GM19099 (cell line): ENCODE data around the gene MAP3K7.

Source experiments
- POLR2A ChIP-seq: IDR thresholded peaks from 3 replicates; pipeline ENCODE4 v1.6.1; 2011; ENCODE audit warnings: low read depth; ENCODE audit not compliant: insufficient read length; ENCODE audit errors: extremely low read depth

MAP3K7 gene

DNA sequence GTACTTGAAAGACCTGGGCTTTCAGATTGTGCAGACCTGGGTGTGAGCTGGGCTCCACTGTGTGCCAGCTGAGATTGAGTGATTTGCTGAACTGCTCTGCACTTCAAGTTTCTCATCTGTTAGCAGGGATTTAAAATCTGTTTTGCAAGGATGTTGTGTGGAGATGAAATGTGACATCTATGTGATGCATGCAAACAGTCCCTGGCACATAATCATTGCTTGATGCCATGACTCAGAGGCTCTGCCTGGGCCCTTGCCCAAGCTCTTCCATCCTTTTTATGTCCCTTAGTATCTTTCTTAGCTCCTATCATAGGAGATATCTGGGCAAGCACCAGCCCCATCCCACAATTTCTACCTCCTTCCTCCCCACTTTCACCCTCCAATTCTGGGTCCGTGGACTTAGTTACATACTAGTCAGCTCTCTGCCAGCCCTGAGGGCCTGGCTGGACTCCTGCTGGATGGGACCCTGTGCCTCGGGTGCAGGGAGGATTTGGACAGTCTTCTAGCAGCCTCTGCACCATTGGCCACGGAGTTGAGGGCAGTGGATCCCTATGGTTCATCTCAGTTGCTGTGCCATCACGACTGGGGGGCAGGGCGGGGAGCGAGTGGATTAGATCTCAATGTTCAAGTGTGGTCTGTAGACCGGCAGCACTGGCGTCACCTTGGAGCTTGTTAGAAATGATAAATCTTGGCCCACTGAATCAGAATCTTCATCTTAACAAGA, 103.6 kb downstream of the MAP3K7 start:
- TF ChIP-seq POLR2A: no peak

DNA sequence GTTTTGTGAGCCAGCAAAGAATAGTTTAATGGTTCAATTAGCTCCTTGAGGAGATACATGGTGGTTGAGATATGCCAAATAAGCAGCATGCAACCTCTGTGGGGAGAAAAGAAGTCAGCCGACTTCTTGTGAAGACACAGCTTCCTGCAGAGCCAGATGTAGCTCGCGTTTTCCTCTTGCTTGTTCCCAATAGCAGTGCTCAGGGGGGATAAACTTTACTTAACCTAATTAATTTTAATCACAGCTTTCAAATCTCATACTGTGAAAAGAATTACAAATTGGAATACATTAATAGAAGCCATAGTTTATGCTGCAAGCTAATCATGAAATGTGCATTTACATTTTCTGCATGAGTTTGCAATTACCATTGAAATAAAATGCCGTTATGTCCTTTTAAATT, 106.2 kb downstream of the MAP3K7 start:
- no peak for TF ChIP-seq POLR2A

DNA sequence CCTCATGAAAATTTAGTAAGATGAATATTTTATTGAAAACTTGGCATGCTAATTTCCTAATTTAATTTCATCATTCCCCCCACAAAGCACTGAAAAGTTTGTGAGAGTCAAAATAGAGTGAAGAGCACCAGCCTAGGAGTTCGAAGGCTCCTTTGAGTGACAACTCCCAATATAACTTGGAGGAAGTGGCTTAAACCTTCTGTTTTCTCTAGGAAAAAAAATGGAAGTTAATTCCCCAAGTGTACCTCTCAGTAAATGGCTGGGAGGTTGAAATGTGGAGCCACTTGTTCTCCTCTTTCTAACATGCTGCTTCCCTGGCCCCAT, 107.3 kb downstream of the MAP3K7 start:
- TF ChIP-seq POLR2A: no peak

DNA sequence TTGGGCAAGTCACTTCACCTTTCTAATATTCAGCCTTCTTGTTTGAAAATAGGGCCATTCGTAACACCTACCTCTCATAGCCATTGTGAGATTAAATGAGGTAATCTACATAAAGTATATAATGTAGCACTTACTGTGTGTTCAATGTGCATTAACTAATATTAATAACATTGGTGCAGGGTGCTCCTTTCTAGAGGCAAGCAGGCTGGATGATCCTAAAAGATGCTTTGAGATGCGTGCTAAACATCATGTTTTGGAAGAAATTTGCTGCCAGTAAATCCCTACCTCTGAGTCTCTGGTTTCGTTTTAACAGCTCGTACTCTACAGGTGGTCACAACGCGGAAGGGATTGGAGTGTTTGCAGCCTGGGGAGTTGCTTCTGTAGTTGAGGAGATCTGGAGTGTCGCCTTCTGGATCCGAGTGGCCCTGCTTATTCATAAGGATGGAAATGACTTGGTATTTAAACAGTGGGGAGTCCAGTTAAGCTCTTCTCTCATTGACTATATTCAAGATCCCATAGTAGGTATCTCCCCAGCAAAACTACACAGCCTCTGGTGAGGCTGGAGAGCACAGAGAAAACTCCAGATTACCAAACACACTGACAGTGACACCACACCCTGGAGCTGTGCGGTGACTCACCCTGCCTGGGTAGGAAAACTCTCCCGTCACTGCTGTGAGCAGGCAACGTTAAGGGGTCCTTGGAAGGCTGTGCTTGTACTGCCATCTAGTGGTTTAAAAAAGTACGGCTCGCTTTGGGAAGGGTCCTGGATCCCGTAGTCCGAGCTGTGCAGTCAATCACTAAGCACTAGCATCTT, 107.9 kb downstream of the MAP3K7 start:
- no peak for TF ChIP-seq POLR2A

DNA sequence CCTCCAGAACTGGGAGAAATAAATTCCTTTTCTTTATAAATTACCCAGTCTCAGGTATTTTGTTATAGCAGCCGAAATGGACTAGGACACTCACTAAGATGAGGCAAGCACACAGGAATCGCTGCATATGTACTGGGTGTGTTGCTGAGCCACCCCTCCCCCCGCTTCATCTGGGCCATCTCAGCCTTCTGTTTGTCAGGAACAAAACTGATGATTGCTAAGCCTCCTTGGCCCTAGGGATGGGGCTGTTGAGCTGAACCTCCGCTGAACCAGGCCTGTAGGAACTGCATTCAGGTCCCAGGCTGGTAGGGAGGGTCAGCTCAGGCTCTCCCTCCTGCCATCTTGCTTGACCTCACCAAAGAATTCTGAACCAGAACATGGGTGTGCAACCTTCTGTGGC, 108.6 kb downstream of the MAP3K7 start:
- no peak for TF ChIP-seq POLR2A

DNA sequence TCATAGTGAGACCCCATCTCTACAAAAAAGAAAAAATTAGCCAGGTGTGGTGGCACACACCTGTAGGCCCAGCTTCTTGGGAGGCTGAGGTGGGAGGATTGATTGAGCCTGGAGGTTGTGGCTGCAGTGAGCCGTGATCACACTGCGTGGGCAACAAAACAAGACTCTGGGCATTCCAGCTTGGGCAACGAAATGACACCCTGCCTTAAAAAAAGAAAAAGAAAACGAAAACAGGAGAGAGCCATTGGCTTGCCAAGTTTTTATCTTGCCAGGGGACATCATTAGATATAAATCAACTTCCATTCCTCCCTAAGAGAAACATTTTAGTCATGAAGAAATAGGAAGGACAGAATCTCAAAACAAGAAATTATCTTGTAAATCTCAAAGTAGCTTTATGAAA, 109.5 kb downstream of the MAP3K7 start:
- no peak for TF ChIP-seq POLR2A

DNA sequence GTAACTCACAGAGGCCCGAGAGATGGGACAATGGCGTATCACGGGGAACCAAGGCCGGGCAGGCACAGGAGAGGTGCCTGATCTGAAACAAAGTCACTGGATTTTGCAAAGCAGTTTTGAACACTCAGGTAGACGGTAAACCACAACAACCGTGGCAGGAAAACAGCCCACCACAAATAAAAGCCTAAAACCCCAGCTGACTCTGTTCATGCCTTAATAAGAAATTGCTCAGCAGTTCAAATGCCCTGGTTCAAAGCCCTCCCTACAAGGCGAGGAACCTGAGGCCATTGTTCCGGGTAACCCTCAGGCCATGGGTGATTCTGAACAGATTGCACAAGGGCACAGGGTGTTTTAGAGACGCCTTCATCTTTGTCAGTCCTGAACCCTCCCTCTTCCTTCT, 114.2 kb downstream of the MAP3K7 start:
- TF ChIP-seq POLR2A: no peak

DNA sequence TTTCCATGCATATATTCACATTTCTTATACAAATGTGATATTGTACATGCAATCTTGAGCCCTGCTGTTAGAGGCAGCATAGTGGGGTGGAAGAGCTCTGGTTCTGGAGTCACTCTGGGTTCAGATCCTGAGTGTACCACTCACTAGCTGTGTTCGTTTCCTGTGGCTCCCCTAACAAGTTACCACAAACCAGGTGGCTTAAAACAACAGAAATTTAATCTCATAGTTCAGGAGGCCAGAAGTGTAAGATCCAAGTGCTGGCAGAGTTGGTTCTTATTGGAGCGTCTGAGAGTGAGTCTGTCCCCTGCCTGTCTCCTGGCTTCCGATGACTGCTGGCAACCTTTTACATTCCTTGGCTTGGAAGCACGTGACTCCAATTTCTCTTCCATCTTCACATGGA, 115.6 kb downstream of the MAP3K7 start:
- TF ChIP-seq POLR2A: no peak

DNA sequence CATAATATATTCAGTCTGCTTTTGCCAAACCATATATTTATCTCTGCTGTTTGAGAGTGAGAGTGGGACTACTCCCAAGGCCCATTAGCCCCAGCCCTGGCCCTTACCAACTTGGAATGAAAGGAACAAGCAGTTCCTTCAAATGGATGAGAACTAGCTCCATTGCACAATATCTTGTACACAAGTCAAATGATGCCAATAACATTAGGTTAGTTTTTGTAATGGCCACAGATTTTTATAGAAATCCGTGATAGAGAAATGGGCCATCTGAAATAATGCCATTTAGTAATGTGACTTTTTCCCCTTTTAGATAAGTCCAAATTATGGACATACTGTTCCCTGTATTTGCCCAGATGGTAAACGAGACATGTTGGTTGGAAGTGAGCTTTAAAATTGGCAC, 117.0 kb downstream of the MAP3K7 start:
- no peak for TF ChIP-seq POLR2A

DNA sequence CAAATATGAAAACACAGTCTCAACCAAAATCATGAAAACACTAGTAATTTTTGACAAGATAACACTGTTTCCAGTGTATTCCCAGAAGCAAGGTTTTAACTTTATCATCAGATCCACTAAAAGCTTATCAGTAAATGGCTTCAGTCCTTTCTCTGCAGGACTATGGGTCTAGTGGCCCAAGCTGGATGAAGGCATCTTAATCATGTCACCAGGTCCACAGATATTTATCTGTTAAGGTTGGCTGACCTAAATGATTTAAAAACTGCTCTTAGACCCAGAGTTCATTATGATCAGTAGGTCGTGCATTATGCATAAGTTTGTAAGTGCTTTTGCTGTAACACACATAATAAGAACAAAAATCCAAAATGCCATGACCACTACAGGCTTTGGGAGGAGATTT, 118.0 kb downstream of the MAP3K7 start:
- no peak for TF ChIP-seq POLR2A

DNA sequence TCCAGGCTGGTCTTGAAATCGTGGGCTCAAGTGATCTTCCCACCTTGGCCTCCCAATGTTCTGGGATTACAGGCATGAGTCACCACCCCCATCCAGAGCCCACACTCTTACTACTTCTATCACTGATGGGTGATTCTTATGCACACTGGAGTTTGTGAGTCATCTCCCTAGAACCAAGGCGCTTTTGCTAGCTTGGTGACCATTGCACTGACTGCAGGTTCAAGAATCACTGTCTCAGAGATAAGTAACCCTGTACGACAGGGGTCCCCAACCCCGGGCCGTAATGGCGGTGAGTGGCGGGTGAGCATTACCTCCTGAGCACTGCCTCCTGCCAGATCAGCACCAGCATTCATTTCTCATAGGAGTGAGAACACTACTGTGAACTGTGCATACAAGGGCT, 118.8 kb downstream of the MAP3K7 start:
- TF ChIP-seq POLR2A: no peak

DNA sequence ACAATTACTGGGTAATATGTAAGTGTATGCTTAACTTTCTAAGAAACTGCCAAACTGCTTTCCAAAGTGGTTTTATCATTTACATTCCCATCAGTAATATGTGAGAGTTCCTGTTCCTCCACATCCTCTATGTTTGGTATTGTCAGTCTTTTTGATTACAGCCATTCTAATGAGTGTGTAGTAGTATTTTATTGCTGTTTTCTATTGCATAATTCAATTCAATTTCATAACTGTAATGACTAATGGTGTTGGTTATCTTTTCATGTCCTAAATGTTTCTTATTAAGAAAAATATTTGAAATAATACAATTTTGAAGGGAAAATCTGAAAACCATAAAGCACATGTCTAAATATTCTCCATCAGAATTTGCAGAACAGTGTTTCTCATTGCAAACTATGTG, 119.3 kb downstream of the MAP3K7 start:
- TF ChIP-seq POLR2A: no peak

DNA sequence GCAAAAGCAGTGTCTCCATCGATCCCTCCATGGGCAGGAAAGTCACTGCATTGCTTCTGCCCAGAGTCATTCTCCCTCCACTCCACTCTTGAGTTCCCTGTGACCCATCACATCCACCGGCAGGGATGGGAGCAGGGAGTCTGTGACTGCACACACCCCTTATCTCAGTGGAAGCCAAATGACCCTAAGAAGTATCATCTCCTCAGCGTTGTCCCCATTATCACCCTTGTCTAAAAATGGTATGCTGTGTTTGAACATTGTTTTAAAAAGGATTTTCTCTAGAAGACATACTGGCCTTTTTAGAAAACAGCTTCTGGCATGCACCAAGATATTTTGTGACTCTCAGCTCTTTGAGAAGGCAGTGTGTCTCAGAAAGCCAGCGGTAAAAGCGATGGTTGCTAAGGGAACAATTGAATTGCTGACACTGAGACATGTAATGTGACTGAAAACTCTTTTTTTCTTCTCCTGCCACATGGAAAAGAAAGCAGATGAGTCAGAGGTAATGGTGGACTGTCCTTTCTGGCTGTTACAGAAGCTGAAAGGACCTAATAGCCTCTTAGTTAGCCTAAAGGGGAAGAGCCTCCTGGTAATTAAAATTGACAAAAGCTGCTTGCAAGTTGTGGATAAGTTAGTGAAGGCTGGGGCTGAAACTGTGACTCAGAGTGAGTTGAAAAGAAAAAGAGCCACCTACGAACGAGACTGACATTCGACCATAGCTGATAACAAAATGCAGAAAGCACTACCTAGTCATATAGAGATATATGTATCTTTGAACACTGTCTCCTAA, 120.5 kb downstream of the MAP3K7 start:
- TF ChIP-seq POLR2A: no peak

DNA sequence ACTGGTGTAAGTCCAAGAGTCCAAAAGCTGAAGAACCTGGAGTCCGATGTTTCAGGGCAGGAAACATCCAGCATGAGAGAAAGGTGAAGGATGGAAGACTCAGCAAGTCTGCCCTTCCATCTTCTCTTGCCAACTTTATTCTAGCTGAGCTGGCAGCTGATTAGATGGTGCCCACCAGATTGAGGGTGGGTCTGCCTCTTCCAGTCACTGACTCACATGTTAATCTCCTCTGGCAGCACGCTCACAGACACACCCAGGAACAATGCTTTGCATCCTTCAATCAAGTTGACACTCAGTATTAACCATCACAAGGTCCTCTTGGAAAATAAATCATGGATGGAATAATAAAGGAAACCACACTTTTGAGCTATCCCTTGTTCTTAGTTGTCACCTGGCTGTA, 121.2 kb downstream of the MAP3K7 start:
- no peak for TF ChIP-seq POLR2A

DNA sequence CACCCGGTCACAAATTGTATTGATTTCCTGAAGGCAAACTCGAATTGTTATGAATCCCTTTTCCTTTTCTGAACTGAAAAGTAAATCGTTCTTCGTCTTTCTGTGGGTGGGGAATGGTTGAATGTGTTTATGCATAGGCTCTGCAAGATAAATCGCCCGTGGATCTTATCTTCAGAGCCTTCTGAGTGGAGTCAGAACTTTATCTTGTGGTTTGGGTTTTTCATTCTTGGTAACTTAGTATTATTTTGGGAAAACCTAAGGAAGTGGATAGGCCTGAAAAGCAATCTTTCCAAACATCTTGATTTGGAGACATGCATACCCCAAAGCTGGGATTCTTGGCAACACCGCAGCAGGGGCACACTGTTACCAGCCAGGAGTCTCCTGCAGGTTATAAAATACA, 122.4 kb downstream of the MAP3K7 start:
- no peak for TF ChIP-seq POLR2A

DNA sequence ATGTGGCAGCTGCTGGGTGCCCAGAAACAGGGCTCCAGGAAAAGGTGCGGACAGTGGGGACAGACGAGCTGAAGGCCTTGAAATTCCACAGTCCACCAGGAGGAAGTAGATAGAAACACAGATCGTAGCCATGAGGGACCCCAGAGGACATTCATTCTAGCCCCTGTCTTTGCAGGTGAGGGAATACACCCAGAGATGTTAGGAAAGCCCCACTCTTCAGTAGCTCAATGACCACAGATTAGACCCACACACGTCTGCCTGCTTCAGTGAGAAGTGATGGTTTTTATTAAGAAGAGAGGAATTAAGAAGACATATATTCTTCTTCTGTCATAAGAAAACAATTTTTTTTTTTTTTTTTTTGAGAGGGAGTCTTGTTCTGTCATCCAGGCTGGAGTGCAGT, 123.0 kb downstream of the MAP3K7 start:
- no peak for TF ChIP-seq POLR2A
